GM18870 (cell line): ENCODE measurements around the gene PLEKHH1.
"Not testable (repeated sequence)": the region's sequence is repeated elsewhere in the genome, so short reads cannot be mapped to it uniquely, and the experiment has no call there.

Experiments used
- ATAC-seq: cut with Tn5 transposase; IDR thresholded peaks from one replicate; pipeline ENCODE4 v1.9.1; 2021; ENCODE audit warnings: moderate library complexity; ENCODE audit not compliant: unreplicated experiment

PLEKHH1 gene

GRCh38 chr14:67620217-67620785, 87.2 kb downstream of the PLEKHH1 start:
- ATAC-seq = no peak

GRCh38 chr14:67622675-67623074, 89.6 kb downstream of the PLEKHH1 start:
- ATAC-seq = no peak

GRCh38 chr14:67623114-67623513, 90.0 kb downstream of the PLEKHH1 start:
- no peak for ATAC-seq

DNA sequence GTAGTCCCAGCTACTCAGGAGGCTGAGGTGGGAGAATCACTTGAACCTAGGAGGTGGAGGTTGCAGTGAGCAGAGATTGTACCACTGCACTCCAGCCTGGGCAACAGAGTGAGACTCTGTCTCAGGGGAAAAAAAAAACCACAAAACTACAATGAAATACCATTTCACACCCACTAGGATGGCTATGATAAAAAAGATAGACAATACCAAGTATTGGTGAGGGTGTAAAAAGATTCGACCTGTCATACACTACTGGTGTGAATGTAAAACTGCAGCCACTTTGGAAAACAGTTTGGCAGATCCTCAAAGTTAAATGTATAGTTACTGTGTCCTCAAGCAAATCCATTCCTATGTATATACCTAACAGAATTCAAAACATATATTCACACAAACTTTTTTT, 93.0 kb downstream of the PLEKHH1 start:
- ATAC-seq = not testable (repeated sequence)

DNA sequence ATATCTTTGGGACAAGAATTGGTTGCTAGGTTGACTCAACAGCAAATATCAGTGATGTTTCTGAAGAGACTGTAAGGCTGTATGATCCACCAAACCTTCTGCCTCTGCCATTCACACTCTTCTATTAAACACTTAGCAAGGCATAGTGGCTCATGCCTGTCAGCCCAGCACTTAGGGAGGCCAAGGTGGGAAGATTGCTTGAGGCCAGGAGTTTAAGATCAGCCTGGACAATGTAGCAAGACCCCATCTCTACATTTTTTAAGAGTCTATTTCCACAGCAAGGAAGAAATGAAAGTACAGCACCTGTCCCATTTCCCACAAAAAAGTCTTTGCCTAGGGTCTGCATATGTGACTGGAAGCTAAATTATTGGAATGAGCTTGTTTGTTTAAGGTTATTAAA, 94.4 kb downstream of the PLEKHH1 start:
- no peak for ATAC-seq

DNA sequence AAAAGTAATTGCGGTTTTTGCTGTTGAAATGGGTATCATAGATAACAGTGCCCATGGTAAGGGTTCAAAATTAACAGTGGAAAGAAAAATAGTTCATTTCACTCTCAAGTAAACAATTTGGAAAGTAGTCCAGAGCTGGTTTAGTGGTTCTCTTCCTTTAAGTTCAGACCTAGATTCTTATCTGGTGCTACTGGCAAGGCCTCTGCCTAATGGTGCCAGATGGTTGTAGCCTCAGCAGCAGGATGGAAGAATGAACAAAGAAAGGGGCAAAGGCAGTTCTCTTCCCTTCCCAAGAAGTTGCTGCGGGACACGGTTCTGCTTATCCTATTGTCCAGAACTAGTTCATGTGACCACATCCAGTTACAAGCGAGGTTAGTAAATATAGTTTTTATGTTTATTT, 97.1 kb downstream of the PLEKHH1 start:
- ATAC-seq = no peak

- ATAC-seq = no peak
Observed at GRCh38 chr14:67630938-67631337, 97.8 kb downstream of the PLEKHH1 start.

DNA sequence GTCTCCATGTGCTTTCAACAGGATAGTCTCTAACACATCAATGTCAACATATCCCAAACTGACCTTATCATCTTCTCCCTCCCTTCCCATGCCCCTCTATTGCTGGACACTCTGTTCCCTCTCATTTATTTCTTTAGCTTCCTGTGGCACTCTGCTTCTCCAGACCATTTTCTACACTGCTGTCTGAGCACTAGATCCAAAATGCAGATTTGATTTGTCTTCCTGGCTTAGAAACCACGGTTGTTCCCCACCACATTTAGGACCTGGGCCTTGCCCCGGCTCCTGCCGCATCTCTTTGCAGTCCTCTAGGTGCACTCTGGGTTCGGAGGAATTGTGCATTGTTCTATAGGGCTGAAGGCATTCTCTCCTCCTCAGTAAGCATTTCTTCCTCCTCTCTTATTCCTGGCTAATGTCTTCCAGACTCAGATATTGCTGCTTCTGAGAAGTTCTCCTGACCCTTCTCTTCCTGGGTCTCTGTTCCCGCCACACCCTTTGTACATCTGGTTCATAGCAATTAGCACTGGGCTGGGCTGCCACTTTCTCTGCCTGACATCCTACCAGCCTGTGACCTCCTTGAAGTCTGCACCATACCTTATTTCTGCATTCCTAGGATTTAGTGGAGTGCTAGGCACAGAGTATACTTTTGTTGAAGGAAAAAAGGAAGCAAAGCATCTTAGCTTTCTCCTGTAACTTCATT, 100.5 kb downstream of the PLEKHH1 start:
- no peak for ATAC-seq

DNA sequence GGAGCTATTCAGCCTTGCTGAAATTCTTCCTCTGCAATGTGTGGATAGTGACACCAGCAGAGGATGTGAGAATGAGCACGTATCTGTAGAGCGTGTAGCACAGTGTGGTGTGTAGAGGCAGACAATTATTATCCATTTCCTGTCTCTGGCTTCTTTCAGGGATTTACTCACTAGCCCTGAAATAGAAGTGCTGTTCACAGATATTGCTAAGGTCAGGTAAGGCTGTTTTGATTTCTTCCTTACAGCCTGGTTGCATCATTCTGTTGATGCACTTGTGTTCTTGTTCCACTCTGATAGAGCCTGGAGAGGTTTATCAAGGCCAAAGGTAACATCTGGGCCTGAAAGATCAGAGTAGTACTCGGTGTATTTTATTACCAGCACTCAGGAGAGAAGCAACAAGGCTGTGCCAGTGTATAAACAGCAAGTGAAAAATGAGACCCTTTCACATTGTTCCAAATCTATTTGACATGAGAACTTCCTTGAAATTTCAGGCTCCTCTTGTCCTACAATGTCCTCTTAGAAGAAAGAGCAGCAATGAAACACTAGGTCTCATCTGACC, 103.3 kb downstream of the PLEKHH1 start:
- peak; percentile 63 for ATAC-seq

DNA sequence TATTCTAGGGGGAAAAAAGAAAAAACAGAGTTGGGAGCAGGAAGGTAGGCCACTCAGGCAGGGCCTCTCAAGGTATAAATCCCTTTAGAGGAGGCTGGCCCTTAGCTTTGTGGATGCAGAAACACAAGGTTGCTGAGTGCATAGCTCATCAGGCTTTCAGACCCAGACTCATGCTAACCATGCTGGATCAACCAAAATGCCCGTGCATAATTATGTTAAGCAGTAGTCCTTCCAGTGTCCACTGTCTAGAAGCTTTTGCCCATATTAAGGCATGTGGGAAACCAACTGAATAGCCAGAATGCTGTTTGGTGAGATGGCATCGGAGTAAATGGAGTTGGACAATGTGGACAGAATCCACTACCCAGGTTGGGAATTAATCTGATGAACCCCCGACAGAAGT, 105.6 kb downstream of the PLEKHH1 start:
- no peak for ATAC-seq
